NT2/D1 (cell line): Measurements from ENCODE around the gene NKAIN2.

Experiments
- DNase-seq: peaks from one replicate; pipeline ENCODE4 v3.0.0-alpha.2; 2011; ENCODE audit warnings: low read depth, low spot score
- H3K27me3 ChIP-seq: 2 replicates; pipeline ENCODE4 v1.6.0; 2011; ENCODE audit warnings: mild to moderate bottlenecking; ENCODE audit not compliant: insufficient read length, insufficient read depth
- H3K36me3 ChIP-seq: 2 replicates; pipeline ENCODE4 v1.6.1; 2011; ENCODE audit warnings: mild to moderate bottlenecking, low read length, mixed read lengths; ENCODE audit not compliant: insufficient read depth, insufficient read length
- H3K4me1 ChIP-seq: 2 replicates; pipeline ENCODE4 v1.5.1; 2011; ENCODE audit not compliant: insufficient read depth, insufficient read length
- H3K4me3 ChIP-seq: 2 replicates; pipeline ENCODE4 v1.5.1; 2011; ENCODE audit warnings: low read depth; ENCODE audit not compliant: insufficient read length
- H3K9ac ChIP-seq: 2 replicates; pipeline ENCODE4 v1.6.0; 2011; ENCODE audit warnings: low read depth; ENCODE audit not compliant: insufficient read length
- H3K9me3 ChIP-seq: 2 replicates; pipeline ENCODE4 v1.5.1; 2011; ENCODE audit warnings: mild to moderate bottlenecking, low read length; ENCODE audit not compliant: insufficient read depth
- SUZ12 ChIP-seq: IDR thresholded peaks from 2 replicates; pipeline ENCODE4 v1.6.1; 2011; ENCODE audit not compliant: insufficient read length, insufficient read depth; ENCODE audit errors: extremely low read depth
- YY1 ChIP-seq: IDR thresholded peaks from 2 replicates; pipeline ENCODE4 v1.6.1; 2011; ENCODE audit not compliant: insufficient read length, insufficient read depth
- ZNF274 ChIP-seq: IDR thresholded peaks from 2 replicates; pipeline ENCODE4 v1.6.1; 2011; ENCODE audit warnings: mild to moderate bottlenecking, low read depth, low read length

NKAIN2 gene

GRCh38 chr6:124738482-124738881 lies 934.8 kb downstream of the NKAIN2 start:
- Histone ChIP-seq H3K9ac (no peak overlapping the region), H3K36me3 (no peaks in the 10 kb centered on the region), H3K27me3 (no peaks in the 10 kb centered on the region), H3K4me1 (no peaks in the 10 kb centered on the region), H3K4me3 (no peak overlapping the region), H3K9me3 (no peaks in the 10 kb centered on the region)
- DNase-seq, result no peak
- TF ChIP-seq SUZ12, result no peak
- TF ChIP-seq YY1, result no peak
- TF ChIP-seq ZNF274, result no peak

GRCh38 chr6:124741341-124741740 lies 937.7 kb downstream of the NKAIN2 start:
- Histone ChIP-seq H3K27me3 (no peaks in the 10 kb centered on the region), H3K4me3 (no peak overlapping the region), H3K36me3 (no peaks in the 10 kb centered on the region), H3K9ac (no peak overlapping the region), H3K9me3 (no peaks in the 10 kb centered on the region), H3K4me1 (no peaks in the 10 kb centered on the region)
- no peak for DNase-seq
- TF ChIP-seq SUZ12, result no peak
- no peak for TF ChIP-seq YY1
- TF ChIP-seq ZNF274, result no peak

GRCh38 chr6:124742971-124743370 lies 939.3 kb downstream of the NKAIN2 start:
- Histone ChIP-seq H3K9me3 (no peaks in the 10 kb centered on the region), H3K27me3 (no peaks in the 10 kb centered on the region), H3K4me3 (no peak overlapping the region), H3K4me1 (no peaks in the 10 kb centered on the region), H3K9ac (no peak overlapping the region), H3K36me3 (no peaks in the 10 kb centered on the region)
- no peak for TF ChIP-seq ZNF274
- no peak for TF ChIP-seq YY1
- no peak for TF ChIP-seq SUZ12
- no peak for DNase-seq

GRCh38 chr6:124743420-124743819 lies 939.8 kb downstream of the NKAIN2 start:
- Histone ChIP-seq H3K9me3 (no peaks in the 10 kb centered on the region), H3K4me3 (no peak overlapping the region), H3K27me3 (no peaks in the 10 kb centered on the region), H3K4me1 (no peaks in the 10 kb centered on the region), H3K9ac (no peak overlapping the region), H3K36me3 (no peaks in the 10 kb centered on the region)
- TF ChIP-seq YY1 (no peak), SUZ12 (no peak), ZNF274 (no peak)
- no peak for DNase-seq

- H3K36me3 ChIP-seq, result no peaks in the 10 kb centered on the region
- H3K4me3 ChIP-seq, result no peak overlapping the region
- H3K4me1 ChIP-seq, result no peaks in the 10 kb centered on the region
- TF ChIP-seq SUZ12 (no peak), YY1 (no peak), ZNF274 (no peak)
- H3K9ac ChIP-seq, result no peak overlapping the region
- H3K27me3 ChIP-seq, result no peaks in the 10 kb centered on the region
- no peaks in the 10 kb centered on the region for H3K9me3 ChIP-seq
- DNase-seq, result no peak
Observed at GRCh38 chr6:124747349-124747748, 943.7 kb downstream of the NKAIN2 start.

GRCh38 chr6:124748778-124749177 lies 945.1 kb downstream of the NKAIN2 start:
- no peaks in the 10 kb centered on the region for H3K4me1 ChIP-seq
- H3K9me3 ChIP-seq, result no peaks in the 10 kb centered on the region
- H3K36me3 ChIP-seq, result no peaks in the 10 kb centered on the region
- no peak for DNase-seq
- H3K9ac ChIP-seq, result no peak overlapping the region
- no peak for TF ChIP-seq YY1
- TF ChIP-seq ZNF274, result no peak
- no peak overlapping the region for H3K4me3 ChIP-seq
- no peaks in the 10 kb centered on the region for H3K27me3 ChIP-seq

GRCh38 chr6:124753001-124753400 lies 949.3 kb downstream of the NKAIN2 start:
- Histone ChIP-seq H3K36me3 (no peaks in the 10 kb centered on the region), H3K9ac (no peak overlapping the region)
- DNase-seq, result no peak

GRCh38 chr6:124753562-124754105 lies 950.0 kb downstream of the NKAIN2 start:
- Histone ChIP-seq H3K4me1 (no peaks in the 10 kb centered on the region), H3K9me3 (no peaks in the 10 kb centered on the region), H3K4me3 (no peak overlapping the region), H3K27me3 (no peaks in the 10 kb centered on the region), H3K36me3 (no peaks in the 10 kb centered on the region), H3K9ac (no peak overlapping the region)
- no peak for DNase-seq
- TF ChIP-seq SUZ12 (no peak), ZNF274 (no peak), YY1 (no peak)

More at GRCh38 chr6:124753001-124753400, 949.3 kb downstream of the NKAIN2 start:
- no peaks in the 10 kb centered on the region for H3K9me3 ChIP-seq
- TF ChIP-seq ZNF274 (no peak), SUZ12 (no peak), YY1 (no peak)
- no peak overlapping the region for H3K4me3 ChIP-seq
- H3K27me3 ChIP-seq, result no peaks in the 10 kb centered on the region
- no peaks in the 10 kb centered on the region for H3K4me1 ChIP-seq
